HK-2 (cell line): Measurements from ENCODE around the gene KRTAP23-1.

Experiments
- DNase-seq: peaks from one replicate; pipeline ENCODE4 v3.0.0-alpha.2; 2018; ENCODE audit not compliant: unreplicated experiment

The KRTAP23-1 gene, protein sequence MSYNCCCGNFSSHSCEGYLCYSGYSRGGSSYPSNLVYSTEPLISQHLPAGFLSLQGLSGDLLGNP

GRCh38 chr21:30348506-30348905 lies at the start of gene KRTAP23-1:
KRTAP23-1 (minus strand) TSS chr21:30348606; CDS start chr21:30348606, 0 bp downstream.
- DNase-seq = no peak

DNA sequence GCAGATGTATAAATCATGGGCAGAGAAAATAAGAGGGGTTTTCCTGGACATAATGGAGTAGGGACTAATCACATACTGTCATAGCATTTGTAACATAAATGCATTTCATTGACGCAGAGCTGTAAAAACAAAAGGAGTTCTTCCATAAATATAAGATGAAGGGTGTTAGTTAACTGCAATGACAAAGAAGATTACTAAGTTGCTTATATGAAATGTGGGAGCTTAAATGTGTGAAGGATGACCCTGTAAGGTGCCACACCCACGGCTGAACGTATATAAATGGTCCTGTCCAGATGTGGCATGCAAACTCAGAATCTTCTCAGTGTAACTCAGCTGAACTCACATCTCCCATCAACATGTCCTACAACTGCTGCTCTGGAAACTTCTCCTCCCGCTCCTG lies 47.3 kb upstream of the KRTAP23-1 start, which contains the start of gene KRTAP13-1:
Gene KRTAP13-1 (plus strand): TSS at position 301 of the 400 bp plus-strand sequence. CDS start 56 bp downstream, at position 357.
- no peak for DNase-seq

DNA sequence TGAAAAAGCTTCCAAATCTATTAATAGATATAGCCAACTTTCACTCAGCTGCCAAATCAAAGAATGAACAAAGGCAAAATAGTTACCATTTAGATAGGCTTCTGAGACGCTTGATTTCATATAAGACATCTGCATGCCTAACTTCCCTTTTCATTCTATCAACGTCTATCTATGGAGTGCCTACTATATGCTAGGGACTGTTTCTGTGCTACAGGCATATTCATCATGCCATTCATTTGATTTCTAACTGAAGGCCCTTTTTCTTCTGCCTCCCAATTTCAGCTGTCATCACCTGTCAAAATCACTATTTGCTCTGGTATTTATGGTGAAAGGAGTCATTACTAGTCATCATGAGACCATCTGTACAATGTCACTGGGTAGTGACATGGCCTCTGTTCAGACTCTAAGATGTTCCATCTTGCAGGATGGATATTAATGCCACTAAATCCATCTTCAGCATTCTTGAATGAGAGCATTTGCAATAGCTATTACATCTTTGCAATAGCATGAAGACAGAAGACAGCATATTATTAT lies 43.2 kb upstream of the KRTAP23-1 start:
- no peak for DNase-seq

DNA sequence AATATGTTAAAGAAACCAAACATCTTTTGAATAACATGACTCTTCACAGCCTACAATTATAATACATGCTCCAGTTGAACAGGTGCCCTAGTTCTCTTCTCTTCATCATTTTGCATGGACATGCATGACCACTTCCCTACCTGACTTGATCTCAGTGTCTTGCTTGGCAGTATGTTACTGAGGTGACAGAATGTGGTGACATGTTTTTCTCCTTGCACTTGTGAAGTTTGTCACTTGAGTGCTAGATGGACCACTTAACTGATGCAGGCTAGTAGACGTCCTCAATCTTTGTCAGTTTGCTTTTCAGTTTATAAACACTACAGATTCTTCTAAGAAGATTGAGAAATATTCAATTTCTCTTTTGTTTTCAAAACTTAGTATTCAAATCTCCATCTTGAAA lies 33.8 kb upstream of the KRTAP23-1 start:
- no peak for DNase-seq

DNA sequence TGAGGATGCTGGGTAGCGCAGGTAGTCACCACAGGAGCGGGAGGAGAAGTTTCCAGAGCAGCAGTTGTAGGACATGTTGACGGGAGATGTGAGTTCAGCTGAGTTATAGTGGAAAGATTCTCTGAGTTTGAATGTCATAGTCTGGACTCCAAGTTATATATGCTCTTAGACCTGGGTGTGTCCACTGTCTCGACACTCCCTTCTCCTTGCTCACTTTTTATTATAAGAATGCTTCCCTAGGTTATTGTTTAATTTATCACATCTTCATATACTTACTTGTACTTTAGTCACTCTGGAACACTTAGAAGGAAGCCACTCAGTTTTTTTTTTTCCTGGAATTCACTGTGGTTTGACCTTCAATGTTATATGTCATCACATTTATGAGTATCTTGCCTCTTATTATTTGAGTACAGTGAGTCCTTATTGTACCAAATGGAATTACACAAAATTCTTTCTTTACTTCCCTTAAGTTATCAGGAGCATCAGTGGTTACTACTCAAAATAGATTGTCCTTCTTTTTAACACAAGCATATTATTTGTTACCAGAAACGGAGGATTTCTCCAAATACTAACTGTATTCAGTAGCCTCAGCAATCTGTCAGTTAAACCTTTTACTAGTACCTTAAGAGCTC lies 23.8 kb upstream of the KRTAP23-1 start, which contains the start of gene KRTAP13-2:
Gene KRTAP13-2 (minus strand): TSS at position 133 of the 632 bp plus-strand sequence. CDS start 58 bp downstream, at position 75.
- DNase-seq = no peak

DNA sequence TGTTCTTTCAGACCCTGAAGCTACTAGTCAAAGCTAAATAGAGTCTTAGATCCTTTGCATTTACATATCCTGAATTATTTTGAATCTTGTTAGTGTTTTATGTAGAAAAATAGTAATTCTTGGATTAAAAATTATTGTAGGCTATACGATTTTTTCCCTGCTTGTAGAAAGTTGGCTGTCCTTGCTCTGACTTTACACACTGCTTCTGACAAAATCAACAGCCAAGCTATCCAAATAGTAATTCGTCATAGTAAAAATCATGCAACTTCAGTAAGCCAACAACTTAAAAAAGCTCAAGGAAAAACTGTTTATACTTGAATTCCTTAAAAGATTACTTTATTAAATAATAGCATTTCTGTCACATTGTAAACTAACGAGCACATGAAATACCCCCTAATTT lies 7.5 kb upstream of the KRTAP23-1 start:
- no peak for DNase-seq

DNA sequence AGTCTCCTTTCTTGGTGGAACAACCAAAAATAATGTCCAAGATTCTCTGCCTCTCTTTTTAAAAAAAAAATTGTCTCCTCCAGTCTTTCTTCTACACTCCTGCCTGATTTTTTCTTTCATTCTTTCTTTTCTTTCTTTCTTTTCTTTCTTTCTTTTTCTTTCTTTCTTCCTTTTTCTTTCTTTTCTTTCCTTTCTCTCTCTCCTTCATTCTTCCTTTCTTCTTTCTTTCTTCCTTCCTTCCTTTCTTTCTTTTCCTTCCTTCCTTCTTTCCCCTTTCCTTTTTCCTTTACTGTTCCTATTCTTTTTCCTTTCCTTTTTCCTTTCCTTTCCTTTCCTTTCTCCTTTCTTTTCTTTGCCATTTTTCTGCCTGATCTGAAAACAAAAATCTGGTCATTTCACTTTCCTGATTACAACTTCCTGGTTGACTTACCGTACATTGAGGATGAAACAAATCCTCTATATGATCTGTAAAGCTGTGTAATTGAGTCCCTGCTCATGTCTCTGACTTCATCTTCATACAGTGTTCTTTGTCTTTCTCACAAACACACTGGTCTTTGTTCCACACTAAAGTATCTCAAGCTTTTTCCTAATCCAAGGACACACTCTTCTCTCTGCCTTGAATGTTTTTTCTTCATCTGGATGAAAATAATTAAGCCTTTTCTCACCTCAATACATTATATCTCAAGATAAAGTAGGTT lies 6.1 kb upstream of the KRTAP23-1 start:
- DNase-seq = no peak

GRCh38 chr21:30351534-30351933 lies 3.1 kb upstream of the KRTAP23-1 start:
- no peak for DNase-seq

- DNase-seq = no peak
Measured at GRCh38 chr21:30349572-30349971, 1.2 kb upstream of the KRTAP23-1 start.

- no peak for DNase-seq
Measured at GRCh38 chr21:30345014-30345413, 3.4 kb downstream of the KRTAP23-1 start.

- peak; percentile 8 for DNase-seq
Measured at GRCh38 chr21:30340714-30341573, 7.5 kb downstream of the KRTAP23-1 start.

DNA sequence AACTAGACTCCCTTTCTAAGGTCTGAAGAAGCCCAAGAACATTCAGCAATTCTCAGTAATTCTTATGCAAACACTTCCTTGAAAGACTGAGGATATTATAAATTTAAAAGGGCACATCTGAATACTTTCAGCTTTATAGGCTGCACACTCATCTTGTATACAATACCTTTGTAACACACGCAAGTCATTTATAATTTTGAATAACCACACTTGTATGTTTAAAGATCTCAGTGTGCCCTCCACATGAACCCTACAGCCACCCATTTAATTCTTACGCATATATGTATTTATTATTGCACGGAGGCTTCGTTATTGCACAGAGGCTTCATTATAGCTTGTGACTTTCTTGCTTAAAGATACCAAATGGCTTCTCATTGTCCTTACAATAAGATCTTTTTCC lies 9.7 kb downstream of the KRTAP23-1 start:
- DNase-seq = no peak

- no peak for DNase-seq
Measured at GRCh38 chr21:30337772-30338171, 10.6 kb downstream of the KRTAP23-1 start.

- no peak for DNase-seq
Measured at GRCh38 chr21:30337276-30337744, 11.1 kb downstream of the KRTAP23-1 start, which contains the start of gene KRTAP27-1. KRTAP27-1 (minus strand) TSS chr21:30337694; CDS start chr21:30337668, 26 bp downstream.

DNA sequence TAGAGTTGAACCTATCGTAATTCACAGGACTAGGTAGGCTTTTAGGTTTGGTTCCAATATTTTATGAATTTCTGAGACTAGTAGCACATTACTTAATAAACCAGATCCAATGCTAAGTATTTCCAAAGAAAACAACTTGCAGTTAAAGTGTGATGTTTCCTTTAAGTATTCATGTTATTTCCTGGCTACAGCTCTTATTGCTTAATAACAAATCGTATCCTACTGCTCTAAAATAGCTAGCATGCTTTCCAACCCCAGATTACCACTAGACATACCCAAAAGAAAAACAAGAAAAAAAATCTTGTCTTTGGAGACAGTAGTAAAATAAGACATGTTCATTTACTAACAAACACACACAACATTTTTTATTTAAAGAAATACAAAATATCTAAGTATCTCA lies 11.8 kb downstream of the KRTAP23-1 start:
- DNase-seq = no peak

- no peak for DNase-seq
Measured at GRCh38 chr21:30333736-30334135, 14.7 kb downstream of the KRTAP23-1 start.

- no peak for DNase-seq
Measured at GRCh38 chr21:30332681-30333080, 15.7 kb downstream of the KRTAP23-1 start.

DNA sequence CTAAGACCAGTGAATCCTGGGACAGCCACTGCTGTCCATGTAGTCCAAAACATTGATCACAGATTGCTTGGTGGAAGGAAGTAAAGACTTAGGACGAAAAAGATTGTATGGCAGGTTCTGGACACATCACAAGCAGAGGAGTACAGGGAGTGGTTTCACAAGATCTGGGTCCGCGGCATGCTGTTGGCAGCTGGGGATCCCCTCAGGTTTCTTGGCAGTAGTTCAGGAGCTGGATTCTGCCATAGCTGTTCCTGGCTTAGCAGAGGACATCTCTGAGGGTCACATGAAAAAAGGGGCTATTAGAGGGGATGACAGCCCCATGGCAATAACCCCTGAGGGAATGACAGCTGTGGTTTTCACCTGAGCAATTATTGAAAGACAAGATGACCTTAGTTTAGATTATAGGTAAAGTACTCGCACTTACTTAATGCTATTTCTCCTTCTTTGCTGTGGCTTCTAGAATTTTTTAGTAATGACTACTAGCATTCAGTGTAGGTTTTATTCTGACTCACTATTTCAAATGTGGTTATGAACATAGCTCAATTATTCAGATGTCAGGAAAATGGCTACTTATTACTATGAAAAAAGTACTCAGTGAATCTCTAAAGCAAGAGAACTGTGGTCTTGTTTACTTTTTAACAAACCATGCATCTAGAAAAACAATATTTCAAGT lies 19.1 kb downstream of the KRTAP23-1 start:
- no peak for DNase-seq

- no peak for DNase-seq
Measured at GRCh38 chr21:30326390-30326789, 22.0 kb downstream of the KRTAP23-1 start.

- no peak for DNase-seq
Measured at GRCh38 chr21:30320215-30320614, 28.2 kb downstream of the KRTAP23-1 start, which contains the start of gene KRTAP26-1. KRTAP26-1 (minus strand) TSS chr21:30320315; CDS start chr21:30320035, 280 bp downstream.

DNA sequence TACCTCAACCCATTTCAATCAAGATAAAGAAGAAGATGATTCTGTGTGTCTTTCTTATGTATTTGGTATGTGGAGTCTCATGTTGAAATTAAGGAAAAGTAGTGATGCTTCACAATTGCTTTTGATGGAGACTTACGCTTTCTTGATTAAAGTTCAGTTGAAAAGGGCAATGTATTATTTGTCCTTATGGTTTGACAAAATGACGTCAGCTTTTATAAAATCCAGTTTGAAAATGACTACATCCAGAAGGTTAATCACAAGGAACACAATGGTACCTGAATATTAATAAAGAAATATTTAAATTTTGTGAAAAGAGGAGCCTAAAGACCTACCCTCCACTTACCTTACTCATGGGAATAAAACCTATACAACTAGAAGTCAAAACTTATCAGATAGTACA lies 32.7 kb downstream of the KRTAP23-1 start:
- no peak for DNase-seq
